Right lobe of liver (tissue), 6 donors: ENCODE measurements around the gene STAT6. TPM values are rescaled to one million over a fixed set of nuclear protein-coding genes. Genes with fewer than 3 reads are reported as not detected.

ENCODE experiments used
- ATAC-seq, 4 donors: fragments of 200-7000 bp; cut with Tn5 transposase; one replicate each; pipeline ENCODE4 v1.9.1; 2020; ENCODE audit warnings: mild to moderate bottlenecking in 4 of 4, moderate library complexity in 4 of 4
- DNase-seq, 3 donors: peaks; one replicate each; pipeline ENCODE4 v3.0.0-alpha.2; 2020
- H3K27ac ChIP-seq, 3 donors: fragments of 200-600 bp; one replicate each; pipeline ENCODE4 v1.8.0; 2022
- H3K27me3 ChIP-seq, 2 donors: fragments of 200-600 bp; one replicate each; pipeline ENCODE4 v1.8.0; 2022
- H3K36me3 ChIP-seq, 4 donors: fragments of 200-600 bp; sonication (generic) in 1 of 4; one replicate each; pipeline versions ENCODE4 v1.5.1 to v1.8.0; 2017 to 2022; ENCODE audit warnings: control low read depth in 1 of 4
- H3K4me1 ChIP-seq, 4 donors: fragments of 200-600 bp; sonication (generic) in 1 of 4; one replicate each; pipeline versions ENCODE4 v1.5.1 to v1.8.0; 2017 to 2022; ENCODE audit warnings: control low read depth in 1 of 4
- H3K4me3 ChIP-seq, 3 donors: fragments of 200-600 bp; one replicate each; pipeline ENCODE4 v1.8.0; 2022
- H3K9me3 ChIP-seq, 4 donors: fragments of 200-600 bp; sonication (generic) in 1 of 4; one replicate each; pipeline versions ENCODE4 v1.5.1 to v1.8.0; 2017 to 2022; ENCODE audit warnings: control low read depth in 1 of 4
- POLR2A ChIP-seq: fragments of 450-650 bp; IDR thresholded peaks from one replicate; pipeline ENCODE4 v1.6.1; 2017; ENCODE audit warnings: antibody characterized with exemption, mild to moderate bottlenecking
- WGBS: methylation state at CpG from one replicate; pipeline ENCODE4 v1.1.6; 2018; ENCODE audit warnings: low coverage, low lambda C conversion rate; ENCODE audit not compliant: insufficient coverage; ENCODE audit errors: missing lambda C conversion rate; 5-methylcytosine and 5-hydroxymethylcytosine counted together
- intact Hi-C, 2 donors: fragments of 100-400 bp; cut with DNase I; formaldehyde crosslinking; loops; one replicate each; pipeline versions ENCODE4 v1.11.2 to v1.14.1; 2022
- total RNA-seq, 6 experiments: library from RNA; depleted of rRNA in 2 of 6; stranded (reverse); fragments of >200 nt in 2 of 6; fragmentation: NEBNext Ultra II Directional in 3 of 6; extraction: Animal tissue kit (Norgen Biotek cat#: 25700) in 3 of 6; gene quantifications; one replicate each; pipeline versions ENCODE4 v1.1.0 to v1.2.4, GENCODE V29; 2016 to 2023
- TF ChIP-seq, protein P1 (sequence below), 4 donors: fragments of 200-600 bp in 3 of 4; fragments of 450-650 bp in 1 of 4; IDR thresholded peaks; one replicate each; pipeline versions ENCODE4 v1.5.1 to v1.8.0; 2016 to 2022; ENCODE audit warnings: antibody characterized with exemption in 4 of 4, mild to moderate bottlenecking in 2 of 4
- donor health status: DM: no; HTN: yes; CAD: no.
- donor health status: DM: no; HTN: no; CAD: no.
- donor health status: DM: no; HTN: no; CAD: no.
- donor health status: DM: no; HTN: yes; CAD: no.
- donor health status: DM: no; HTN: yes; CAD: no.

The STAT6 gene
- total RNA-seq, 6 experiments from 2014 or later = 61.8 to 108 (median 94.7) TPM

DNA sequence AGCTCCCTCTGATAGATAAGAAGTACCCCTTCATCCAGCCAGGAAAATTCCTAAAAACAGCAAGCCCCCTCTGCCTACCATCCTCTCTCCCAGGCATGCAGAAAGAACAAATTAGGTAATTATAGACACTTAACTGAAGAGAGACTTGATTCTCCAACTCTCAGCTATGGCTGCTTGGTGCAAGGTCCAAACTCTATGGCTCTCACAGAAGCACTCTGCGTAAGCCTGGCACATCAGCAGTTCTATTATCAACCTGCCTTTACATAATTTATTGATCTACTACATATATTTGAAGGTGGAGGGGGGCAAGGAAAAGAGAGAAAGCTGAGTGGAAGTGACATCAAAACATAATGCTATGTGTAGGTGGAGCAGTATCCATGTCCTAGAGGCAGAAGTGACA lies 60.2 kb downstream of the STAT6 start:
- intact Hi-C loops = no loop called here
- WGBS = 90% methylated on average over 1 of the region's 1 CpG
- no peaks in the 10 kb centered on the region for H3K27me3 ChIP-seq
- ATAC-seq (no peak), DNase-seq (no peak)
- H3K4me3 ChIP-seq = no peak overlapping the region
- TF ChIP-seq, protein P1, sequence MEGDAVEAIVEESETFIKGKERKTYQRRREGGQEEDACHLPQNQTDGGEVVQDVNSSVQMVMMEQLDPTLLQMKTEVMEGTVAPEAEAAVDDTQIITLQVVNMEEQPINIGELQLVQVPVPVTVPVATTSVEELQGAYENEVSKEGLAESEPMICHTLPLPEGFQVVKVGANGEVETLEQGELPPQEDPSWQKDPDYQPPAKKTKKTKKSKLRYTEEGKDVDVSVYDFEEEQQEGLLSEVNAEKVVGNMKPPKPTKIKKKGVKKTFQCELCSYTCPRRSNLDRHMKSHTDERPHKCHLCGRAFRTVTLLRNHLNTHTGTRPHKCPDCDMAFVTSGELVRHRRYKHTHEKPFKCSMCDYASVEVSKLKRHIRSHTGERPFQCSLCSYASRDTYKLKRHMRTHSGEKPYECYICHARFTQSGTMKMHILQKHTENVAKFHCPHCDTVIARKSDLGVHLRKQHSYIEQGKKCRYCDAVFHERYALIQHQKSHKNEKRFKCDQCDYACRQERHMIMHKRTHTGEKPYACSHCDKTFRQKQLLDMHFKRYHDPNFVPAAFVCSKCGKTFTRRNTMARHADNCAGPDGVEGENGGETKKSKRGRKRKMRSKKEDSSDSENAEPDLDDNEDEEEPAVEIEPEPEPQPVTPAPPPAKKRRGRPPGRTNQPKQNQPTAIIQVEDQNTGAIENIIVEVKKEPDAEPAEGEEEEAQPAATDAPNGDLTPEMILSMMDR (IDR thresholded peaks at IDR 0.05) = no peak
- TF ChIP-seq POLR2A = no peak
- H3K27ac ChIP-seq = no peak overlapping the region
- no peaks in the 10 kb centered on the region for H3K36me3 ChIP-seq
- no peaks in the 10 kb centered on the region for H3K4me1 ChIP-seq
- H3K9me3 ChIP-seq = no peaks in the 10 kb centered on the region

DNA sequence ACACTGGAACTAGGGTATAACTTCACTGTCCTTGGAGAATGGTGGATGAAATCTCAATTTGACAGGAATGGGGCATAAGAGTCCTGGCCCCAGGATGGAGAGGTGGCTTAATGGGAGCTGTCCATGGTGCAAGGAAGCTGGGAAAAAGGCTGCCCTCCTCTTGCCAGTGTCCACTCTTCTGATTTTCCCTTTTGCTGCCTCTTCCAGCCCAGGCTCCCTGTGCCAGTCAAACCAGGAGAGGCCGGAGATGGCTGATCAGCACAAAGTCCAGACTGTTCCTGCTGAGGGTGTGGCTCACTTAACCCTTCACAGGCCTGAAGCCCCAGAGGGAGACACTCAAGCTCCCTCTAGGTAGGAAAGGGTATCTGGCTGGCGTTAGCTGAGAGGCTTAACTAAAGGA lies 61.3 kb downstream of the STAT6 start, which contains the start of gene MYO1A:
Gene MYO1A (minus strand): TSS at position 240 of the 400 bp plus-strand sequence. CDS start 1,806 bp downstream, outside the sequence.
- DNase-seq (no peak), ATAC-seq (peak; percentile 35 to 52 (median 50))
- WGBS = 46% methylated on average over 2 of the region's 2 CpGs
- Histone ChIP-seq H3K4me3 (no peak within 1 kb of the TSS), H3K9me3 (no peaks in the 10 kb centered on the region), H3K4me1 (no peaks in the 10 kb centered on the region), H3K27ac (no peak within 1 kb of the TSS), H3K36me3 (no peaks in the 10 kb centered on the region), H3K27me3 (no peaks in the 10 kb centered on the region)
- TF ChIP-seq, protein P1 (IDR thresholded peaks at IDR 0.05) = no peak
- no peak for TF ChIP-seq POLR2A
- intact Hi-C loops = no loop called here

DNA sequence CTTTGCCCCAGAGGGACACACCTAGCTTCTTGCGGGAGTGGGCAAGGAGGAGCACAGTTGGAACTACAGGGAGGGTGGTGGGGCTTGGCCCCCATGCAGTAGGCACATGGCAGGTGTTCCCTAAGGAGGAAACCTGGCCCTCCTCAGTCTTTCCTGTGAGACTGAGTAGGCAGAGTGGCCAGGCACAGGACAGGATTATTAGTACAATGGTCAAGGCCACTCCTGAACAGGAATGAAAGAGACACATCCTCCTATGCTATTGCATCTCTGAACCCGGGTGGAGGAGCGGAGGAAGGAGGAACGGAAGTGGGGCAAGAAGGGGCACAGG lies 62.1 kb downstream of the STAT6 start:
- no peak overlapping the region for H3K27ac ChIP-seq
- 40% methylated on average over 3 of the region's 4 CpGs for WGBS
- no peak for ATAC-seq
- TF ChIP-seq, protein P1 (IDR thresholded peaks at IDR 0.05) = no peak
- TF ChIP-seq POLR2A = no peak
- intact Hi-C loops = no loop called here
- no peak for DNase-seq
- no peak overlapping the region for H3K4me3 ChIP-seq
- no peaks in the 10 kb centered on the region for H3K36me3 ChIP-seq
- H3K27me3 ChIP-seq = no peaks in the 10 kb centered on the region
- no peaks in the 10 kb centered on the region for H3K9me3 ChIP-seq
- no peaks in the 10 kb centered on the region for H3K4me1 ChIP-seq

DNA sequence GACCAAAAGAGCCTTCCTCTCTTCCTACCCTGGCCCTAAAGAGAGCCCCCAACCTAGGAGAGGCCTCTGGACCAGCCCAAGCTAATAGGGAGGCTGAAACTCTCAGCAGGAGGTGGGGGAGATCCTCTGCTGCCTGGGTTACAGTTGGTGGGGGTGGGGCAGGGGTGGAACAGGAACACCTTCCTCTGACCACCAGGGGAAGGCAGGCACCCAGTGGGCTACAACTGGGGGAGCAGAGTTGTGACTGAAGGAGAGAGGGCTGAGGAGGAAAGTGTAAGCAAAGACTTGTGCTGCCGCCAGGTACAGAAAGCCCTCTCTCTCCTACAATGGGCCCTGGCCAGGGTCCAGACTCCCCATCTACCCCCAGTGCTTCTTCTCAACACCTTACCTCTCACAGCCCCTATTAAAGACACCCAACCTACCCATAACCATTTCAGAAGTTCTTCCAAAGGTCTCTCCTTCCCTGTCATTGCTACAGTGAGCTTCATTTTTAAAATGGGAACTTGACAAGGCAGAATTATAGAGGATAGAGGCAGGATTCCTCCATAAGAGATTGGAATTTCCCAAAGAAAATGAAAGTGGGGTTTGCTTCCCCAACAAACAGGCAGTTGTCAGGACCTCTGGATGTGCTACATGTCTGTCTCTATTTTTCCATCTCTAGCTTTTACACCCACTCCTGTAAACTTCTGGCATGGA lies 62.6 kb downstream of the STAT6 start:
- H3K36me3 ChIP-seq = no peaks in the 10 kb centered on the region
- H3K4me3 ChIP-seq = no peak overlapping the region
- no peaks in the 10 kb centered on the region for H3K27me3 ChIP-seq
- ATAC-seq = no peak
- H3K4me1 ChIP-seq = no peaks in the 10 kb centered on the region
- no peak for TF ChIP-seq POLR2A
- TF ChIP-seq, protein P1 (IDR thresholded peaks at IDR 0.05) = no peak
- no peak overlapping the region for H3K27ac ChIP-seq
- intact Hi-C loops = no loop called here
- WGBS = 100% methylated on average over 1 of the region's 1 CpG
- DNase-seq = no peak
- no peaks in the 10 kb centered on the region for H3K9me3 ChIP-seq
